Nephron (organoid): ENCODE measurements around the gene DUSP7.
A peak's percentile ranks its signal among the peaks of the same experiment; 100 is the strongest.

Experiments
- H3K27ac Mint-ChIP-seq, 3 experiments: 2 replicates each; pipeline ENCODE4 v1.8.0; 2020; ENCODE audit warnings: mixed read lengths in 3 of 3, mild to moderate bottlenecking in 2 of 3, moderate library complexity in 1 of 3
- H3K27me3 Mint-ChIP-seq: 2 replicates; pipeline ENCODE4 v1.8.0; 2021; ENCODE audit warnings: low read depth, mild to moderate bottlenecking, moderate library complexity, mixed read lengths
- H3K36me3 Mint-ChIP-seq: 2 replicates; pipeline ENCODE4 v1.8.0; 2020; ENCODE audit warnings: low read depth, mixed read lengths
- H3K4me1 Mint-ChIP-seq: 2 replicates; pipeline ENCODE4 v1.8.0; 2020; ENCODE audit warnings: mixed read lengths
- H3K4me3 Mint-ChIP-seq, 3 experiments: 2 replicates each; pipeline ENCODE4 v1.8.0; 2020; ENCODE audit warnings: mild to moderate bottlenecking in 3 of 3, mixed read lengths in 3 of 3, moderate library complexity in 2 of 3
- H3K9me3 Mint-ChIP-seq: 2 replicates; pipeline ENCODE4 v1.8.0; 2020; ENCODE audit warnings: mixed read lengths
- CTCF ChIP-seq, 3 experiments: fragments of 200-600 bp; sonication (generic); IDR thresholded peaks; one replicate each; pipeline ENCODE4 v1.5.0; 2021; ENCODE audit warnings: antibody characterized with exemption in 3 of 3; ENCODE audit not compliant: unreplicated experiment in 3 of 3

Gene DUSP7

GRCh38 chr3:52006017-52006819 lies 50.2 kb downstream of the DUSP7 start:
- no peak for TF ChIP-seq CTCF (IDR thresholded peaks at IDR 0.05; ENCODE audit: unreplicated experiment in 3 of 3)
- peaks cover 55% of the 10 kb centered on the region for H3K4me1 Mint-ChIP-seq
- H3K9me3 Mint-ChIP-seq = no peaks in the 10 kb centered on the region
- H3K27ac Mint-ChIP-seq = peak overlapping the region; percentile 61 to 84 (median 83)
- peak overlapping the region; percentile 20 to 55 (median 23) for H3K4me3 Mint-ChIP-seq
- no peaks in the 10 kb centered on the region for H3K36me3 Mint-ChIP-seq
- H3K27me3 Mint-ChIP-seq = peaks cover 14% of the 10 kb centered on the region

GRCh38 chr3:52005571-52005986 lies 50.8 kb downstream of the DUSP7 start:
- H3K4me3 Mint-ChIP-seq = peak overlapping the region; percentile 23 to 62 (median 55)
- peaks cover 14% of the 10 kb centered on the region for H3K27me3 Mint-ChIP-seq
- H3K27ac Mint-ChIP-seq = peak overlapping the region; percentile 61 to 84 (median 83)
- H3K9me3 Mint-ChIP-seq = no peaks in the 10 kb centered on the region
- H3K4me1 Mint-ChIP-seq = peaks cover 55% of the 10 kb centered on the region
- no peak for TF ChIP-seq CTCF (IDR thresholded peaks at IDR 0.05; ENCODE audit: unreplicated experiment in 3 of 3)
- no peaks in the 10 kb centered on the region for H3K36me3 Mint-ChIP-seq

GRCh38 chr3:52004906-52005395 lies 51.4 kb downstream of the DUSP7 start:
- Mint-ChIP-seq H3K9me3 (no peaks in the 10 kb centered on the region), H3K4me3 (peak overlapping the region in 2 of 3 experiments; percentile 26 to 55), H3K4me1 (peaks cover 55% of the 10 kb centered on the region), H3K27ac (peak overlapping the region; percentile 79 to 89 (median 83)), H3K36me3 (no peaks in the 10 kb centered on the region), H3K27me3 (peaks cover 14% of the 10 kb centered on the region)
- TF ChIP-seq CTCF (IDR thresholded peaks at IDR 0.05; ENCODE audit: unreplicated experiment in 3 of 3) = no peak

- Mint-ChIP-seq H3K27ac (peak overlapping the region; percentile 61 to 89 (median 79)), H3K27me3 (peaks cover 14% of the 10 kb centered on the region), H3K4me3 (peak overlapping the region in 2 of 3 experiments; percentile 12 to 28), H3K9me3 (no peaks in the 10 kb centered on the region), H3K4me1 (peaks cover 55% of the 10 kb centered on the region), H3K36me3 (no peaks in the 10 kb centered on the region)
- TF ChIP-seq CTCF (IDR thresholded peaks at IDR 0.05; ENCODE audit: unreplicated experiment in 3 of 3) = peak; percentile 68 to 83 (median 78)
Measured at GRCh38 chr3:52004163-52004787, 52.1 kb downstream of the DUSP7 start.

- Mint-ChIP-seq H3K27ac (peak overlapping the region; percentile 75 to 87 (median 79)), H3K4me3 (peak overlapping the region; percentile 44 to 54 (median 47)), H3K27me3 (peaks cover 13% of the 10 kb centered on the region), H3K9me3 (no peaks in the 10 kb centered on the region), H3K36me3 (no peaks in the 10 kb centered on the region), H3K4me1 (peaks cover 60% of the 10 kb centered on the region)
- no peak for TF ChIP-seq CTCF (IDR thresholded peaks at IDR 0.05; ENCODE audit: unreplicated experiment in 3 of 3)
Measured at GRCh38 chr3:52002748-52003147, 53.6 kb downstream of the DUSP7 start.
